Keratinocyte (primary cell): ENCODE results near the gene SZRD1. TPM values are rescaled to one million over a fixed set of nuclear protein-coding genes. Genes with fewer than 3 reads are reported as not detected.

Source experiments
- DNase-seq: peaks from one replicate; pipeline ENCODE4 v3.0.0-alpha.2; 2011; ENCODE audit warnings: low read depth, missing footprints, low spot score
- FAIRE-seq: peaks from 2 replicates; lab custom pipeline; 2011; peaks lifted over from hg19 to GRCh38; lab: Jason Lieb, UNC
- H2AFZ ChIP-seq: 2 replicates; pipeline ENCODE4 v1.6.0; 2012; ENCODE audit warnings: low read length, control low read depth, inconsistent platforms; ENCODE audit not compliant: control insufficient read depth
- H3K27ac ChIP-seq: 2 replicates; pipeline ENCODE4 v1.5.1; 2011; ENCODE audit warnings: low read length; ENCODE audit not compliant: control insufficient read depth, insufficient read depth
- H3K27me3 ChIP-seq: 3 replicates; pipeline ENCODE4 v1.6.0; 2011; ENCODE audit warnings: low read length; ENCODE audit not compliant: control insufficient read depth, insufficient read depth; ENCODE audit errors: extremely low read depth
- H3K36me3 ChIP-seq, 2 experiments: 2 replicates in 1 of 2; 3 replicates in 1 of 2; pipeline ENCODE4 v1.5.1; 2011; ENCODE audit warnings: low read length in 2 of 2, mild to moderate bottlenecking in 1 of 2; ENCODE audit not compliant: control insufficient read depth in 2 of 2, insufficient read depth in 2 of 2; ENCODE audit errors: extremely low read depth in 1 of 2
- H3K4me1 ChIP-seq: 3 replicates; pipeline ENCODE4 v1.5.1; 2011; ENCODE audit warnings: low read length; ENCODE audit not compliant: control insufficient read depth, insufficient read depth; ENCODE audit errors: extremely low read depth
- H3K4me2 ChIP-seq: 3 replicates; pipeline ENCODE4 v1.6.0; 2011; ENCODE audit warnings: low read depth, low read length; ENCODE audit not compliant: control insufficient read depth, insufficient read depth; ENCODE audit errors: extremely low read depth
- H3K4me3 ChIP-seq, 3 experiments: fragments of 200-600 bp in 1 of 3; sonication (generic) in 1 of 3; 2 replicates in 2 of 3; 3 replicates in 1 of 3; pipeline ENCODE4 v1.5.1; 2011 to 2016; ENCODE audit warnings: low read length in 3 of 3, mild to moderate bottlenecking in 3 of 3, control low read depth in 2 of 3, inconsistent platforms in 1 of 3, low read depth in 1 of 3, mixed read lengths in 1 of 3, mixed run types in 1 of 3, moderate library complexity in 1 of 3; ENCODE audit not compliant: control insufficient read depth in 2 of 3, insufficient read depth in 2 of 3; ENCODE audit errors: extremely low read depth in 1 of 3
- H3K79me2 ChIP-seq: 2 replicates; pipeline ENCODE4 v1.6.0; 2012; ENCODE audit warnings: low read length; ENCODE audit not compliant: control insufficient read depth, insufficient read depth
- H3K9ac ChIP-seq: 3 replicates; pipeline ENCODE4 v1.6.0; 2011; ENCODE audit warnings: low read length; ENCODE audit not compliant: control insufficient read depth, insufficient read depth; ENCODE audit errors: extremely low read depth
- H3K9me1 ChIP-seq: 3 replicates; pipeline ENCODE4 v1.6.0; 2011; ENCODE audit warnings: low read length; ENCODE audit not compliant: control insufficient read depth, insufficient read depth; ENCODE audit errors: extremely low read depth
- H3K9me3 ChIP-seq: 2 replicates; pipeline ENCODE4 v1.5.1; 2012; ENCODE audit warnings: low read depth, low read length; ENCODE audit not compliant: control insufficient read depth
- H4K20me1 ChIP-seq: 3 replicates; pipeline ENCODE4 v1.6.0; 2011; ENCODE audit warnings: low read length; ENCODE audit not compliant: control insufficient read depth, insufficient read depth; ENCODE audit errors: extremely low read depth
- CTCF ChIP-seq, 3 experiments: IDR thresholded peaks in 1 of 3; conservative IDR thresholded peaks in 1 of 3; optimal IDR thresholded peaks in 1 of 3; 2 replicates in 2 of 3; 3 replicates in 1 of 3; pipeline versions ENCODE3 to v1.5.1; 2011; ENCODE audit warnings: low read length in 3 of 3, mild to moderate bottlenecking in 3 of 3, moderate library complexity in 2 of 3, control low read depth in 1 of 3, inconsistent platforms in 1 of 3; ENCODE audit not compliant: insufficient read depth in 2 of 3; ENCODE audit errors: extremely low read depth in 1 of 3
- EZH2 ChIP-seq: IDR thresholded peaks from one replicate; pipeline ENCODE4 v1.6.1; 2012; ENCODE audit warnings: inconsistent platforms, mild to moderate bottlenecking, low read length, moderate library complexity
- dilution Hi-C: fragments of 300-500 bp; cut with MboI; formaldehyde crosslinking; loops from one replicate; pipeline ENCODE4 v1.7.0; 2020; ENCODE audit warnings: low sequenced_read_pairs; ENCODE audit not compliant: extremely low pct_ligation_motif_present
- polyA plus RNA-seq, 5 experiments: library from polyadenylated mRNA; depleted of rRNA in 3 of 5; stranded (reverse) in 3 of 5; stranded (forward) in 1 of 5; unstranded in 1 of 5; fragments of >200 nt; gene quantifications; 1 replicate in 1 of 5; 2 replicates in 3 of 5; 3 replicates in 1 of 5; pipeline versions ENCODE4 v1.2.1 to v1.2.3, GENCODE V29; 2011 to 2012; ENCODE audit warnings: missing spikeins in 2 of 5, low read depth in 1 of 5, low replicate concordance in 1 of 5

The SZRD1 gene
- polyA plus RNA-seq, 1 donor (not counting 4 experiments of a cell fraction or from before 2014, with no cell fraction given) = 68.7 TPM

GRCh38 chr1:16372535-16373285 lies 5.7 kb downstream of the SZRD1 start:
- Histone ChIP-seq H4K20me1 (peaks cover 31% of the 10 kb centered on the region), H3K9ac (no peak overlapping the region), H3K27me3 (no peaks in the 10 kb centered on the region), H3K4me2 (no peak overlapping the region), H3K9me3 (no peaks in the 10 kb centered on the region), H3K27ac (no peak overlapping the region), H2AFZ (no peak overlapping the region), H3K4me3 (no peak overlapping the region), H3K36me3 (peaks cover 0 to 2% of the 10 kb centered on the region in 2 experiments), H3K4me1 (peaks cover 33% of the 10 kb centered on the region), H3K79me2 (peaks cover 95% of the 10 kb centered on the region), H3K9me1 (peaks cover 7% of the 10 kb centered on the region)
- DNase-seq = no peak
- TF ChIP-seq CTCF (optimal IDR thresholded peaks at IDR 0.05 in 1 of 3, IDR thresholded peaks at IDR 0.05 in 1 of 3, conservative IDR thresholded peaks at IDR 0.05 in 1 of 3; ENCODE audit: extremely low read depth in 1 of 3, insufficient read depth in 2 of 3, low read length in 3 of 3) = no peak
- TF ChIP-seq EZH2 = no peak
- dilution Hi-C loops = no loop called here
- no peak for FAIRE-seq

GRCh38 chr1:16374266-16374665 lies 7.2 kb downstream of the SZRD1 start:
- no peak for DNase-seq

More at GRCh38 chr1:16374266-16374665, 7.2 kb downstream of the SZRD1 start:
- Histone ChIP-seq H3K27ac (no peak overlapping the region), H3K9ac (no peak overlapping the region), H3K4me3 (no peak overlapping the region), H3K4me2 (no peak overlapping the region), H3K36me3 (peaks cover 0 to 2% of the 10 kb centered on the region in 2 experiments), H2AFZ (no peak overlapping the region), H3K4me1 (peaks cover 25% of the 10 kb centered on the region), H3K79me2 (peaks cover 95% of the 10 kb centered on the region), H3K9me3 (no peaks in the 10 kb centered on the region), H3K27me3 (no peaks in the 10 kb centered on the region), H3K9me1 (peaks cover 5% of the 10 kb centered on the region), H4K20me1 (peaks cover 29% of the 10 kb centered on the region)
- FAIRE-seq = no peak
- dilution Hi-C loops = no loop called here
- TF ChIP-seq EZH2 (no peak), CTCF (optimal IDR thresholded peaks at IDR 0.05 in 1 of 3, IDR thresholded peaks at IDR 0.05 in 1 of 3, conservative IDR thresholded peaks at IDR 0.05 in 1 of 3; ENCODE audit: extremely low read depth in 1 of 3, insufficient read depth in 2 of 3, low read length in 3 of 3) (no peak)
